T-helper 1 cell (primary cell): ENCODE data around the gene GPR160.
"Not testable (repeated sequence)": the region's sequence is repeated elsewhere in the genome, so short reads cannot be mapped to it uniquely, and the experiment has no call there.

Experiments used
- DNase-seq, 5 donors: peaks; one replicate each; pipeline ENCODE4 v3.0.0-alpha.2; 2012 to 2020
- total RNA-seq, 4 donors: gene quantifications; one replicate each; lab custom pipeline; 2026; lab: John Stamatoyannopoulos, UW

The GPR160 gene
- 2.1 to 14.7 (median 5.7) reads per million in 4 donors for total RNA-seq

GRCh38 chr3:170037463-170038433 is at the start of gene GPR160:
TSS of gene GPR160 (plus strand) at chr3:170037995. CDS start at chr3:170083973, 45,978 bp downstream.
- DNase-seq, result peak; percentile 51 to 81 (median 69)

GRCh38 chr3:169990431-169990830 is 47.4 kb upstream of the GPR160 start:
- no peak for DNase-seq

GRCh38 chr3:169992156-169992555 is 45.6 kb upstream of the GPR160 start:
- no peak for DNase-seq

GRCh38 chr3:169992781-169993180 is 45.0 kb upstream of the GPR160 start:
- no peak for DNase-seq

- DNase-seq, result no peak
These were observed 44.0 kb upstream of the GPR160 start for GRCh38 chr3:169993761-169994160.

GRCh38 chr3:169996063-169996462 is 41.7 kb upstream of the GPR160 start:
- no peak for DNase-seq

- DNase-seq, result peak in 1 of 5 donors; percentile 5
These were observed 39.1 kb upstream of the GPR160 start for GRCh38 chr3:169998668-169999131.

GRCh38 chr3:169999433-169999832 is 38.4 kb upstream of the GPR160 start:
- peak in 1 of 5 donors; percentile 35 for DNase-seq

- DNase-seq, result no peak
These were observed 37.7 kb upstream of the GPR160 start for GRCh38 chr3:170000051-170000450.

- DNase-seq, result no peak
These were observed 35.6 kb upstream of the GPR160 start for GRCh38 chr3:170002231-170002630.

GRCh38 chr3:170002879-170003278 is 34.9 kb upstream of the GPR160 start:
- no peak for DNase-seq

- DNase-seq, result no peak
These were observed 33.9 kb upstream of the GPR160 start for GRCh38 chr3:170003881-170004356.

- DNase-seq, result peak in 2 of 5 donors; percentile 3 to 76
These were observed 30.6 kb upstream of the GPR160 start for GRCh38 chr3:170007031-170007663.

- DNase-seq, result no peak
These were observed 27.3 kb upstream of the GPR160 start for GRCh38 chr3:170010498-170010897.

- DNase-seq, result no peak
These were observed 25.0 kb upstream of the GPR160 start for GRCh38 chr3:170012683-170013400.

- no peak for DNase-seq
These were observed 21.7 kb upstream of the GPR160 start for GRCh38 chr3:170016057-170016456.

- DNase-seq, result not testable (repeated sequence)
These were observed 18.5 kb upstream of the GPR160 start for GRCh38 chr3:170019306-170019705.

GRCh38 chr3:170021083-170021482 is 16.7 kb upstream of the GPR160 start:
- DNase-seq, result no peak

- no peak for DNase-seq
These were observed 15.5 kb upstream of the GPR160 start for GRCh38 chr3:170022336-170022735.

- no peak for DNase-seq
These were observed 14.6 kb upstream of the GPR160 start for GRCh38 chr3:170023165-170023564.

- DNase-seq, result no peak
These were observed 13.2 kb upstream of the GPR160 start for GRCh38 chr3:170024581-170024980.

- DNase-seq, result peak in 1 of 5 donors; percentile 63
These were observed 10.3 kb upstream of the GPR160 start for GRCh38 chr3:170027233-170028102.
